ENCODE results near the gene S100A16.
A peak's percentile ranks its signal among the peaks of the same experiment; 100 is the strongest.

S100A16 gene

GRCh38 chr1:153636312-153636711 is 23.4 kb upstream of the S100A16 start:
- no peak for TF ChIP-seq CTCF (IDR thresholded peaks at IDR 0.05; ENCODE audit: low read depth, low read length)
- no peak for DNase-seq (ENCODE audit: extremely low read depth, low read depth)

GRCh38 chr1:153635872-153636271 is 22.9 kb upstream of the S100A16 start:
- no peak for DNase-seq (ENCODE audit: extremely low read depth, low read depth)
- TF ChIP-seq CTCF (IDR thresholded peaks at IDR 0.05; ENCODE audit: low read depth, low read length), result no peak

GRCh38 chr1:153633754-153634665 is 21.1 kb upstream of the S100A16 start, which contains the start of gene CHTOP:
Gene CHTOP (plus strand): TSS chr1:153634066. CDS start chr1:153636589, 2,523 bp downstream.
- no peak for TF ChIP-seq CTCF (IDR thresholded peaks at IDR 0.05; ENCODE audit: low read depth, low read length)
- DNase-seq (ENCODE audit: extremely low read depth, low read depth), result peak; percentile 97

GRCh38 chr1:153633161-153633753 is 20.3 kb upstream of the S100A16 start:
- no peak for DNase-seq (ENCODE audit: extremely low read depth, low read depth)
- no peak for TF ChIP-seq CTCF (IDR thresholded peaks at IDR 0.05; ENCODE audit: low read depth, low read length)

GRCh38 chr1:153631047-153632022 is 18.4 kb upstream of the S100A16 start:
- no peak for TF ChIP-seq CTCF (IDR thresholded peaks at IDR 0.05; ENCODE audit: low read depth, low read length)
- DNase-seq (ENCODE audit: extremely low read depth, low read depth), result no peak

- TF ChIP-seq CTCF (IDR thresholded peaks at IDR 0.05; ENCODE audit: low read depth, low read length), result no peak
- DNase-seq (ENCODE audit: extremely low read depth, low read depth), result no peak
Observed at GRCh38 chr1:153630384-153630783, 17.4 kb upstream of the S100A16 start.
